ENCODE data around the gene GPR34. TPM values are rescaled to one million over a fixed set of nuclear protein-coding genes. Genes with fewer than 3 reads are reported as not detected.

The GPR34 gene
- total and polyA plus RNA-seq, 2 of the 4 experiments (the other 2 are of a cell fraction): not detected

DNA sequence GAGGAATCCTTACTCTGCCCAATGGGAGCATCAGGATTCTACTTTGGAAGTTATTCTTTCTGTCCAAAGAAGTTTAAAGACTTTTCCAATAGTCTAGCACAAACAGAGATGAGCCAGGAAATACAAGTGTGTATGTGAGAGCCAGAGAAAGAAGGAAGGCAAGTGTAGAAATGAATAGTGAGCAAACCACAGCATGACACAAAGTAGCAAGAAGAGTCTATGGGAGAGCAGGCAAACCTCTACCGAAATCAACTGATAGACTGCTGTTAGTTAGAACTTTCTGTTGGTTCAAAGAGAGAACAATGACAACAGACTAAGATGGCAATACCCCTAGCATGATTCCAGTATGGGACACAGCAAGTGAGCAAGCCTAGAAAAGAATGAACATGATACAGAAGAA lies 16.1 kb upstream of the GPR34 start:
- H3K4me1 ChIP-seq (ENCODE audit: control insufficient read depth, insufficient read depth, low read length): no peaks in the 10 kb centered on the region
- H3K9me1 ChIP-seq (ENCODE audit: insufficient read depth, low read length): peaks cover 2% of the 10 kb centered on the region; the same call in 1 of the 2 replicates
- intact Hi-C loops (cut with micrococcal nuclease) (no loop called here), in situ Hi-C loops (cut with MboI; ENCODE audit: low sequenced_read_pairs) (no loop called here), dilution Hi-C loops (cut with HindIII; ENCODE audit: low sequenced_read_pairs, unreplicated experiment) (no loop called here)
- no peaks in the 10 kb centered on the region for H4K20me1 ChIP-seq (ENCODE audit: insufficient read depth, low read length)
- H4K91ac ChIP-seq (ENCODE audit: insufficient read depth, low read depth, low read length): no peak overlapping the region
- no peak overlapping the region for H2AK5ac ChIP-seq (ENCODE audit: low read depth, low read length)
- no peak overlapping the region for H2AK9ac ChIP-seq (replicated peaks; ENCODE audit: low read depth, low read length, poor library complexity)
- no peak overlapping the region for H4K5ac ChIP-seq (ENCODE audit: low read depth, low read length)
- no peak overlapping the region for H2AFZ ChIP-seq (replicated peaks; ENCODE audit: low read length, poor library complexity)
- H2BK15ac ChIP-seq (ENCODE audit: low read depth, low read length): no peak overlapping the region
- H3K27ac ChIP-seq (ENCODE audit: insufficient read depth, low read length): no peak overlapping the region
- no peaks in the 10 kb centered on the region for H3K36me3 ChIP-seq (ENCODE audit: control insufficient read depth, insufficient read depth, low read length)
- TF ChIP-seq MAFK (IDR thresholded peaks at IDR 0.05; ENCODE audit: low read depth, low read length): no peak
- no peak for TF ChIP-seq BHLHE40 (IDR thresholded peaks at IDR 0.05; ENCODE audit: low read depth, low read length)
- no peak for TF ChIP-seq MXI1 (IDR thresholded peaks at IDR 0.05; ENCODE audit: borderline replicate concordance, low read depth, low read length)
- TF ChIP-seq NFE2L2 (IDR thresholded peaks at IDR 0.05; ENCODE audit: low read depth, low read length): no peak
- no peak for TF ChIP-seq ELK1 (IDR thresholded peaks at IDR 0.05; ENCODE audit: borderline replicate concordance, low read depth, low read length)
- TF ChIP-seq, protein P1, sequence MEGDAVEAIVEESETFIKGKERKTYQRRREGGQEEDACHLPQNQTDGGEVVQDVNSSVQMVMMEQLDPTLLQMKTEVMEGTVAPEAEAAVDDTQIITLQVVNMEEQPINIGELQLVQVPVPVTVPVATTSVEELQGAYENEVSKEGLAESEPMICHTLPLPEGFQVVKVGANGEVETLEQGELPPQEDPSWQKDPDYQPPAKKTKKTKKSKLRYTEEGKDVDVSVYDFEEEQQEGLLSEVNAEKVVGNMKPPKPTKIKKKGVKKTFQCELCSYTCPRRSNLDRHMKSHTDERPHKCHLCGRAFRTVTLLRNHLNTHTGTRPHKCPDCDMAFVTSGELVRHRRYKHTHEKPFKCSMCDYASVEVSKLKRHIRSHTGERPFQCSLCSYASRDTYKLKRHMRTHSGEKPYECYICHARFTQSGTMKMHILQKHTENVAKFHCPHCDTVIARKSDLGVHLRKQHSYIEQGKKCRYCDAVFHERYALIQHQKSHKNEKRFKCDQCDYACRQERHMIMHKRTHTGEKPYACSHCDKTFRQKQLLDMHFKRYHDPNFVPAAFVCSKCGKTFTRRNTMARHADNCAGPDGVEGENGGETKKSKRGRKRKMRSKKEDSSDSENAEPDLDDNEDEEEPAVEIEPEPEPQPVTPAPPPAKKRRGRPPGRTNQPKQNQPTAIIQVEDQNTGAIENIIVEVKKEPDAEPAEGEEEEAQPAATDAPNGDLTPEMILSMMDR (conservative IDR thresholded peaks at IDR 0.05; ENCODE audit: low read depth, low read length): no peak
- no peak for TF ChIP-seq POLR2A (IDR thresholded peaks at IDR 0.05; ENCODE audit: low read depth, low read length)
- TF ChIP-seq SMC3 (IDR thresholded peaks at IDR 0.05; ENCODE audit: low read depth, low read length): no peak
- TF ChIP-seq CEBPB (IDR thresholded peaks at IDR 0.05; ENCODE audit: low read depth, low read length): no peak
- H2BK120ac ChIP-seq (ENCODE audit: low read depth, low read length): no peak overlapping the region
- no peaks in the 10 kb centered on the region for H3K27me3 ChIP-seq (ENCODE audit: control insufficient read depth, insufficient read depth, low read length)
- no peak overlapping the region for H3K4me3 ChIP-seq (ENCODE audit: insufficient read depth, low read depth, low read length)
- no peak overlapping the region for H3K4me2 ChIP-seq (ENCODE audit: low read depth, low read length)
- BruUV-seq (replicated peaks): no TSS peak
- H3K4ac ChIP-seq (ENCODE audit: low read depth, low read length): no peak overlapping the region
- no peak for DNase-seq
- H3K23ac ChIP-seq (ENCODE audit: low read depth, low read length): no peak overlapping the region
- no peak overlapping the region for H4K8ac ChIP-seq (ENCODE audit: low read depth in 2 of 2, low read length in 2 of 2)
- H2BK20ac ChIP-seq (ENCODE audit: low read depth, low read length): no peak overlapping the region
- no peak overlapping the region for H2BK5ac ChIP-seq (ENCODE audit: low read depth, low read length, poor library complexity, severe bottlenecking)
- H3K79me1 ChIP-seq (ENCODE audit: low read depth in 1 of 2, low read length in 2 of 2): no peaks in the 10 kb centered on the region
- no peaks in the 10 kb centered on the region for H3K9me3 ChIP-seq (ENCODE audit: control insufficient read depth, insufficient read depth, low read length)
- ATAC-seq (ENCODE audit: low read depth): no peak
- H3K56ac ChIP-seq (ENCODE audit: extremely low read depth, insufficient read depth, low read length): no peak overlapping the region
- no peak overlapping the region for H3K18ac ChIP-seq (ENCODE audit: low read depth, low read length)
- no CpG with 5 or more reads among the region's 1 CpG for WGBS, 2 experiments (ENCODE audit: extremely low coverage in 2 of 2, insufficient read length in 1 of 2)
- H3K9ac ChIP-seq (ENCODE audit: low read depth, low read length): no peak overlapping the region
- ChIA-PET CTCF (no interaction called here), POLR2A (ENCODE audit: unreplicated experiment) (no interaction called here)
- H3K14ac ChIP-seq (replicated peaks; ENCODE audit: low read depth, low read length): no peak overlapping the region; the same call in 1 of the 2 replicates
